Measurements from ENCODE around the gene TRPM7.

The TRPM7 gene

DNA sequence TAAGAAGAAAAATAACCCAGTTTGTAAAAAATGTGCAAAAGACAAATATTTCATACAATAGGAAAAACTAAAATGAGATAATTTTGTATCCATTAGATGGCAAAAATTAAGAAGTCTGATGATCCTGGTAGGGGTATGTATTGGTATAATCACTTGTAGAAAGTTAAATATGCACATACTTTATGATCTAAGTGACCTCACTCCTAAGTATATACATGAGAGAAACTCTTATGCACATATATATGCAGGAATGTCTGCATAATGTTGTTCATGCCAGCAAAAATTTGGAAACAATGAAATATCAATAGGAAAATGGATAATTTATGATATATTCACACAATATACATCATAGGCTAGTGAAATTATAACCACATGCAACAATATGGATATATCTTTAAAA, 173.6 kb downstream of the TRPM7 start:
- H3K4me3 ChIP-seq (ENCODE audit: low read length), result no peak overlapping the region
- TF ChIP-seq ZNF274 (IDR thresholded peaks at IDR 0.05; ENCODE audit: low read depth, low read length), result no peak
